HepG2 (cell line): Measurements from ENCODE around the gene TACC2. TPM values are rescaled to one million over a fixed set of nuclear protein-coding genes. Genes with fewer than 3 reads are reported as not detected.

ENCODE experiments used
- AKAP8 ChIP-seq: sonication (generic); formaldehyde crosslinking; IDR thresholded peaks from 2 replicates; pipeline ENCODE4 v1.5.1; 2020; ENCODE audit warnings: mild to moderate bottlenecking, missing genetic modification reagents
- JUN ChIP-seq: sonication (generic); formaldehyde crosslinking; IDR thresholded peaks from 2 replicates; pipeline ENCODE4 v1.4.0; 2020; ENCODE audit warnings: mild to moderate bottlenecking, missing genetic modification reagents
- MEF2D ChIP-seq: sonication (generic); formaldehyde crosslinking; IDR thresholded peaks from 2 replicates; pipeline ENCODE4 v1.5.1; 2020; ENCODE audit warnings: mild to moderate bottlenecking, missing genetic modification reagents
- NCOA1 ChIP-seq: sonication (generic); formaldehyde crosslinking; IDR thresholded peaks from 2 replicates; pipeline ENCODE4 v1.9.0; 2021; ENCODE audit warnings: missing genetic modification reagents
- NFE2 ChIP-seq: sonication (generic); formaldehyde crosslinking; IDR thresholded peaks from 2 replicates; pipeline ENCODE4 v1.4.0; 2020; ENCODE audit warnings: missing genetic modification reagents
- PHF21A ChIP-seq: sonication (generic); formaldehyde crosslinking; IDR thresholded peaks from 2 replicates; pipeline ENCODE4 v1.5.0; 2020; ENCODE audit warnings: mild to moderate bottlenecking, missing genetic modification reagents
- RBM22 ChIP-seq: fragments of 200-400 bp; formaldehyde crosslinking; optimal IDR thresholded peaks from 2 replicates; pipeline ENCODE3; 2017; ENCODE audit warnings: mild to moderate bottlenecking, low read length, moderate library complexity
- RORA ChIP-seq: sonication (generic); formaldehyde crosslinking; IDR thresholded peaks from 2 replicates; pipeline ENCODE4 v1.5.0; 2020; ENCODE audit warnings: mild to moderate bottlenecking, missing genetic modification reagents, moderate library complexity
- SIN3A ChIP-seq: IDR thresholded peaks from 2 replicates; pipeline ENCODE4 v1.6.1; 2011; ENCODE audit warnings: low read depth, mild to moderate bottlenecking, control low read depth, low read length, borderline replicate concordance
- SIX1 ChIP-seq: sonication (generic); formaldehyde crosslinking; IDR thresholded peaks from 2 replicates; pipeline ENCODE4 v1.4.0; 2020; ENCODE audit warnings: missing genetic modification reagents, borderline replicate concordance
- SMC3 ChIP-seq: IDR thresholded peaks from 2 replicates; pipeline ENCODE4 v1.6.1; 2011; ENCODE audit warnings: low read length, improper control_type of control experiment
- SP4 ChIP-seq: sonication (generic); formaldehyde crosslinking; IDR thresholded peaks from 2 replicates; pipeline ENCODE4 v1.8.1; 2023; ENCODE audit warnings: mild to moderate bottlenecking, missing genetic modification reagents
- ZMYM3 ChIP-seq: sonication (generic); formaldehyde crosslinking; IDR thresholded peaks from 2 replicates; pipeline ENCODE4 v1.5.1; 2020; ENCODE audit warnings: mild to moderate bottlenecking, missing genetic modification reagents
- ZNF546 ChIP-seq: sonication (generic); formaldehyde crosslinking; conservative IDR thresholded peaks from 2 replicates; pipeline ENCODE4 v1.8.1; 2023; ENCODE audit warnings: mild to moderate bottlenecking, missing genetic modification reagents
- ZNF782 ChIP-seq: sonication (generic); formaldehyde crosslinking; IDR thresholded peaks from 2 replicates; pipeline ENCODE4 v1.4.0; 2020; ENCODE audit warnings: missing genetic modification reagents, mild to moderate bottlenecking, borderline replicate concordance
- polyA plus RNA-seq, 8 experiments: library from polyadenylated mRNA; depleted of rRNA in 3 of 8; stranded (reverse) in 7 of 8; unstranded in 1 of 8; fragments of >200 nt; fragmentation: Illumina TruSeq in 4 of 8; extraction: Trizol in 4 of 8; gene quantifications; 2 replicates each; pipeline versions ENCODE4 v1.2.1 to v1.2.3, GENCODE V29; 2011 to 2016; ENCODE audit warnings: low read depth in 4 of 8, missing spikeins in 1 of 8, mixed read lengths in 1 of 8; ENCODE audit not compliant: insufficient read depth in 1 of 8
- total RNA-seq, 5 experiments: library from RNA; depleted of rRNA; stranded (reverse); fragments of >200 nt; fragmentation: Illumina TruSeq; extraction: Trizol; gene quantifications; 2 replicates each; pipeline ENCODE4 v1.2.3, GENCODE V29; 2016; ENCODE audit warnings: low read depth in 1 of 5
- TF ChIP-seq, protein P1 (sequence below): sonication (generic); IDR thresholded peaks from 2 replicates; pipeline ENCODE4 v1.6.1; 2016; ENCODE audit warnings: low read depth, borderline replicate concordance
- TF ChIP-seq, protein P2 (sequence below): sonication (generic); formaldehyde crosslinking; IDR thresholded peaks from 2 replicates; pipeline ENCODE4 v1.8.0; 2022; ENCODE audit warnings: mild to moderate bottlenecking, missing genetic modification reagents; ENCODE audit not compliant: insufficient replicate concordance
- TF ChIP-seq, protein P3 (sequence below): sonication (generic); formaldehyde crosslinking; IDR thresholded peaks from 2 replicates; pipeline ENCODE4 v1.5.0; 2020; ENCODE audit warnings: missing genetic modification reagents
- TF ChIP-seq, protein P4 (sequence below): sonication (generic); formaldehyde crosslinking; IDR thresholded peaks from 2 replicates; pipeline ENCODE4 v1.4.0; 2020; ENCODE audit warnings: missing genetic modification reagents
- TF ChIP-seq, protein P5 (sequence below): sonication (generic); formaldehyde crosslinking; IDR thresholded peaks from 2 replicates; pipeline ENCODE4 v1.8.1; 2023; ENCODE audit warnings: mild to moderate bottlenecking, missing genetic modification reagents
- TF ChIP-seq, protein P6 (sequence below), 2 experiments: fragments of 450-650 bp in 1 of 2; sonication (generic) in 1 of 2; formaldehyde crosslinking; IDR thresholded peaks; 2 replicates each; pipeline versions ENCODE4 v1.5.0 to v1.8.0; 2020 to 2022; ENCODE audit warnings: mild to moderate bottlenecking in 1 of 2, missing genetic modification reagents in 1 of 2

The TACC2 gene
- total and polyA plus RNA-seq, 2 of the 13 experiments (the other 11 are each of a cell fraction or from before 2014, with no cell fraction given): 11.8 to 16.0 TPM

DNA sequence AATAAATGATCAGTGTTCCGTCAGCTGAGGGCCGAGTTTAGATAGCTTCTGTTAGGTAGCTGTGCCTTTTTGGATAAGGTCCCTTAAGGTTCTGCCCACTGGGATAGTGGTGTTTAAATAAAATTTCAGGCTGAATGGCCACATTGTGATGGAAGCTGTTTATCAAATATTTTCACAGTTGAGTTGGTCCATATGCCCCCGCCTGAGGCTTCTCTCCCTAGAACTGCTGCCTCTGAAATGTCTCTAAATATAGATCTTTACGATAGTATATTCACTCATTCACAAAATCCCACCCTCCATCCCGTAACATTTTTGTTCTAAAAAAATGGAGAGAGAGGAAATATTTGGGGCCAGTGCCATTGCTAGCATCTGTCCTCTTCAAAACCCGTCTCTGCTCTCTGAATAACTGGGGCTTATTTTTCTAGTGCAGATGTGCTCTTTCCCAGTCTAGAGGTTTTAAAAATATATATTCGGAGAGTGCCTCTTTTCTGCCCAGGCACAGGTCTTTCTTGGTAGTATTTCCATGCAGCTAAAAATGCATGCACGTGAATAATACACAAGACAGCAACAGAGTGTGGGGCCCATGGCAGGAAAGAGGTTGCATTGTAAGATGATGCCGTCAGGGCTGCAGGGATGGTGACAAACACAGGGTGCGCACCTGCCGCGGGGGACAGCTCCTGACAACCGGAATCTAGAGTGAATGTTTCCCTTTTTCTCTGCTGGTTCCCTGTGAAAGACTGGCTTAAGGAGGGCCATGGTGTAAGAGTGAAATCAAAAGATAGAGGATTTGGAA lies 176.7 kb downstream of the TACC2 start (continued):
- TF ChIP-seq, protein P1, sequence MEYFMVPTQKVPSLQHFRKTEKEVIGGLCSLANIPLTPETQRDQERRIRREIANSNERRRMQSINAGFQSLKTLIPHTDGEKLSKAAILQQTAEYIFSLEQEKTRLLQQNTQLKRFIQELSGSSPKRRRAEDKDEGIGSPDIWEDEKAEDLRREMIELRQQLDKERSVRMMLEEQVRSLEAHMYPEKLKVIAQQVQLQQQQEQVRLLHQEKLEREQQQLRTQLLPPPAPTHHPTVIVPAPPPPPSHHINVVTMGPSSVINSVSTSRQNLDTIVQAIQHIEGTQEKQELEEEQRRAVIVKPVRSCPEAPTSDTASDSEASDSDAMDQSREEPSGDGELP: 0 out of 2 replicates have a peak, but pooled peaks have one; percentile 88
- TF ChIP-seq, protein P2, sequence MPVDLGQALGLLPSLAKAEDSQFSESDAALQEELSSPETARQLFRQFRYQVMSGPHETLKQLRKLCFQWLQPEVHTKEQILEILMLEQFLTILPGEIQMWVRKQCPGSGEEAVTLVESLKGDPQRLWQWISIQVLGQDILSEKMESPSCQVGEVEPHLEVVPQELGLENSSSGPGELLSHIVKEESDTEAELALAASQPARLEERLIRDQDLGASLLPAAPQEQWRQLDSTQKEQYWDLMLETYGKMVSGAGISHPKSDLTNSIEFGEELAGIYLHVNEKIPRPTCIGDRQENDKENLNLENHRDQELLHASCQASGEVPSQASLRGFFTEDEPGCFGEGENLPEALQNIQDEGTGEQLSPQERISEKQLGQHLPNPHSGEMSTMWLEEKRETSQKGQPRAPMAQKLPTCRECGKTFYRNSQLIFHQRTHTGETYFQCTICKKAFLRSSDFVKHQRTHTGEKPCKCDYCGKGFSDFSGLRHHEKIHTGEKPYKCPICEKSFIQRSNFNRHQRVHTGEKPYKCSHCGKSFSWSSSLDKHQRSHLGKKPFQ: no peak
- no peak for TF ChIP-seq MEF2D (CRISPR knock-in tag)
- no peak for TF ChIP-seq ZNF546 (CRISPR knock-in tag)
- TF ChIP-seq NCOA1 (CRISPR knock-in tag): no peak
- no peak for TF ChIP-seq SMC3
- TF ChIP-seq SIN3A: 0 out of 2 replicates have a peak, but pooled peaks have one; percentile 4
- no peak for TF ChIP-seq SIX1
- 0 out of 2 replicates have a peak, but pooled peaks have one; percentile 35 for TF ChIP-seq RORA
- TF ChIP-seq, protein P3, sequence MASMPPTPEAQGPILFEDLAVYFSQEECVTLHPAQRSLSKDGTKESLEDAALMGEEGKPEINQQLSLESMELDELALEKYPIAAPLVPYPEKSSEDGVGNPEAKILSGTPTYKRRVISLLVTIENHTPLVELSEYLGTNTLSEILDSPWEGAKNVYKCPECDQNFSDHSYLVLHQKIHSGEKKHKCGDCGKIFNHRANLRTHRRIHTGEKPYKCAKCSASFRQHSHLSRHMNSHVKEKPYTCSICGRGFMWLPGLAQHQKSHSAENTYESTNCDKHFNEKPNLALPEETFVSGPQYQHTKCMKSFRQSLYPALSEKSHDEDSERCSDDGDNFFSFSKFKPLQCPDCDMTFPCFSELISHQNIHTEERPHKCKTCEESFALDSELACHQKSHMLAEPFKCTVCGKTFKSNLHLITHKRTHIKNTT (CRISPR knock-in tag): no peak
- TF ChIP-seq JUN (CRISPR knock-in tag): no peak
- no peak for TF ChIP-seq ZNF782 (CRISPR knock-in tag)
- TF ChIP-seq, protein P4, sequence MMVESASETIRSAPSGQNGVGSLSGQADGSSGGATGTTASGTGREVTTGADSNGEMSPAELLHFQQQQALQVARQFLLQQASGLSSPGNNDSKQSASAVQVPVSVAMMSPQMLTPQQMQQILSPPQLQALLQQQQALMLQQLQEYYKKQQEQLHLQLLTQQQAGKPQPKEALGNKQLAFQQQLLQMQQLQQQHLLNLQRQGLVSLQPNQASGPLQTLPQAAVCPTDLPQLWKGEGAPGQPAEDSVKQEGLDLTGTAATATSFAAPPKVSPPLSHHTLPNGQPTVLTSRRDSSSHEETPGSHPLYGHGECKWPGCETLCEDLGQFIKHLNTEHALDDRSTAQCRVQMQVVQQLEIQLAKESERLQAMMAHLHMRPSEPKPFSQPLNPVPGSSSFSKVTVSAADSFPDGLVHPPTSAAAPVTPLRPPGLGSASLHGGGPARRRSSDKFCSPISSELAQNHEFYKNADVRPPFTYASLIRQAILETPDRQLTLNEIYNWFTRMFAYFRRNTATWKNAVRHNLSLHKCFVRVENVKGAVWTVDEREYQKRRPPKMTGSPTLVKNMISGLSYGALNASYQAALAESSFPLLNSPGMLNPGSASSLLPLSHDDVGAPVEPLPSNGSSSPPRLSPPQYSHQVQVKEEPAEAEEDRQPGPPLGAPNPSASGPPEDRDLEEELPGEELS (CRISPR knock-in tag): no peak
- TF ChIP-seq AKAP8 (CRISPR knock-in tag): no peak
- TF ChIP-seq, protein P5, sequence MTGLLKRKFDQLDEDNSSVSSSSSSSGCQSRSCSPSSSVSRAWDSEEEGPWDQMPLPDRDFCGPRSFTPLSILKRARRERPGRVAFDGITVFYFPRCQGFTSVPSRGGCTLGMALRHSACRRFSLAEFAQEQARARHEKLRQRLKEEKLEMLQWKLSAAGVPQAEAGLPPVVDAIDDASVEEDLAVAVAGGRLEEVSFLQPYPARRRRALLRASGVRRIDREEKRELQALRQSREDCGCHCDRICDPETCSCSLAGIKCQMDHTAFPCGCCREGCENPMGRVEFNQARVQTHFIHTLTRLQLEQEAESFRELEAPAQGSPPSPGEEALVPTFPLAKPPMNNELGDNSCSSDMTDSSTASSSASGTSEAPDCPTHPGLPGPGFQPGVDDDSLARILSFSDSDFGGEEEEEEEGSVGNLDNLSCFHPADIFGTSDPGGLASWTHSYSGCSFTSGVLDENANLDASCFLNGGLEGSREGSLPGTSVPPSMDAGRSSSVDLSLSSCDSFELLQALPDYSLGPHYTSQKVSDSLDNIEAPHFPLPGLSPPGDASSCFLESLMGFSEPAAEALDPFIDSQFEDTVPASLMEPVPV: no peak
- TF ChIP-seq, protein P6, sequence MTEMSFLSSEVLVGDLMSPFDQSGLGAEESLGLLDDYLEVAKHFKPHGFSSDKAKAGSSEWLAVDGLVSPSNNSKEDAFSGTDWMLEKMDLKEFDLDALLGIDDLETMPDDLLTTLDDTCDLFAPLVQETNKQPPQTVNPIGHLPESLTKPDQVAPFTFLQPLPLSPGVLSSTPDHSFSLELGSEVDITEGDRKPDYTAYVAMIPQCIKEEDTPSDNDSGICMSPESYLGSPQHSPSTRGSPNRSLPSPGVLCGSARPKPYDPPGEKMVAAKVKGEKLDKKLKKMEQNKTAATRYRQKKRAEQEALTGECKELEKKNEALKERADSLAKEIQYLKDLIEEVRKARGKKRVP (CRISPR knock-in tag; IDR thresholded peaks at IDR 0.05): peak in 1 of 2 experiments; percentile 65; a peak in 1 of 4 replicates
- TF ChIP-seq ZMYM3 (CRISPR knock-in tag): no peak
- TF ChIP-seq SP4 (CRISPR knock-in tag): no peak
- 0 out of 2 replicates have a peak, but pooled peaks have one; percentile 43 for TF ChIP-seq PHF21A (CRISPR knock-in tag)
- no peak for TF ChIP-seq RBM22
- TF ChIP-seq NFE2 (CRISPR knock-in tag): no peak
